GM19438 (cell line): Measurements from ENCODE around the gene LCP1.
"Not testable (repeated sequence)": the region's sequence is repeated elsewhere in the genome, so short reads cannot be mapped to it uniquely, and the experiment has no call there.

Experiments
- ATAC-seq: cut with Tn5 transposase; IDR thresholded peaks from one replicate; pipeline ENCODE4 v1.9.1; 2021; ENCODE audit warnings: low read depth; ENCODE audit not compliant: unreplicated experiment

LCP1 gene, protein sequence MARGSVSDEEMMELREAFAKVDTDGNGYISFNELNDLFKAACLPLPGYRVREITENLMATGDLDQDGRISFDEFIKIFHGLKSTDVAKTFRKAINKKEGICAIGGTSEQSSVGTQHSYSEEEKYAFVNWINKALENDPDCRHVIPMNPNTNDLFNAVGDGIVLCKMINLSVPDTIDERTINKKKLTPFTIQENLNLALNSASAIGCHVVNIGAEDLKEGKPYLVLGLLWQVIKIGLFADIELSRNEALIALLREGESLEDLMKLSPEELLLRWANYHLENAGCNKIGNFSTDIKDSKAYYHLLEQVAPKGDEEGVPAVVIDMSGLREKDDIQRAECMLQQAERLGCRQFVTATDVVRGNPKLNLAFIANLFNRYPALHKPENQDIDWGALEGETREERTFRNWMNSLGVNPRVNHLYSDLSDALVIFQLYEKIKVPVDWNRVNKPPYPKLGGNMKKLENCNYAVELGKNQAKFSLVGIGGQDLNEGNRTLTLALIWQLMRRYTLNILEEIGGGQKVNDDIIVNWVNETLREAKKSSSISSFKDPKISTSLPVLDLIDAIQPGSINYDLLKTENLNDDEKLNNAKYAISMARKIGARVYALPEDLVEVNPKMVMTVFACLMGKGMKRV

DNA sequence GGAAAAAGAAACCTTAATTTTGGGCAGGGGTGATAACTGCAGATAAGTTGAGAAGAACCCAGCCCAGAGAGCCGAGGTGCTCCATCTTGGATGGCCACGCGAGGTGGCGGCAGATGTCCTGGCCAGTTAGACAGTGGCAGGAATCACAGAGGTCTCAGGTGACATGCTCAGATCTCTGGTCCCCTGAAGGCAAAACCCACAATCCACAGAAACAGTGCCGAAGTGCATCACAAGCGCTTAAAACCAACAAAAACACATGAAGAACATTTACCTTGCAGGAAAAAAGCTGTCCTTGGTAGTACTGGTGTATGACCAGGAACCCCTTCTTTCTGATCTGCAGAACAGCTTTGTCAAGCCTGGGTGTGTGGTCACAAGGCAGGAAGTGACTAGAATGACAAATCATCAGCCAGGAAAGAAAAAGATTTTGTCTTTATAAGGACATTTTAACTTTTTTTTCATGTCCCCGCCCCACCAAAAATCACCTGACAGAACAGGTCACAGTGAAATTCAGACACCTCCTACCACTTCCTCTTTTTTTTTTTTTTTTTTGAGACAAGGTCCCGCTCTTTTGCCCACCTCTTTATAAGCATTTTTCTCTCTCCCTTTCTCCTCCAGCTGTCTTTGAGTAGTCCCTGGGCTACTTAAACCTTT, at the start of gene LCP1:
Gene LCP1 (minus strand): TSS at position 338 of the 651 bp plus-strand sequence. CDS start 22,515 bp downstream, outside the sequence.
- ATAC-seq = peak; percentile 58

DNA sequence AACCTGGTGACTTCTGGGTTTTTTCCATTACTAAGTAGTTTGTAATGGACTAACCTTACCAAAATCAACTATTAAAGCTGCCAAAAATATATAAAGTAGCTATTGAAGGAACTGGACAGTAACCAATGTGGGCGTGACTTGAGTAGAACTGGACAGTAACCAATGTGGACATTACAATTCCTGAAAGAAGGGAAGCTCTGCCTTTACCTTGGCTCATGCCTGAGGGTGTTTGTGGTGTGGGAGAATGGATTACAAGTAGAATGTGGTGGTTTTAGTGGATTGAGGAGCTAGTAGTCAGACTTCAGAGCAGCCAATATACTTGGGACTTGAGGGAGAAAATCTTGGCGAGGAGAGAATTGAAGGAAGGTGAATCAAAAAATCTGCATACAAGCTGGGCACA, 47.3 kb upstream of the LCP1 start:
- no peak for ATAC-seq

DNA sequence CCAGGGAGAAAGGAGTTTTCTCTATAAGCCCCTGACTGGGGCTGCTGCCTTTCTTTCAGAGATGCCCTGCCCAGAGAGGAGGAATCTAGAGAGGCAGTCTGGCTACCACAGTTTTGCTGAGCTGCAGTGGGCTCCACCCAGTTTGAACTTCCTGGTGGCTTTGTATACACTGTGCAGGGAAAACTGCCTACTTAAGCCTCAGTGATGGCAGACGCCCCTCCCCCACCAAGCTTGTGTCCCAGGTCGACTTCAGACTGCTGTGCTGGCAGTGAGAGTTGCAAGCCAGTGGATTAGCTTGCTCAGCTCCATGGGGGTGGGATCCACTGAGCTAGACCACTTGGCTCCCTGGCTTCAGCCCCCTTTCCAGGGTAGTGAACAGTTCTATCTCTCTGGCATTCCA, 38.3 kb upstream of the LCP1 start:
- ATAC-seq = not testable (repeated sequence)

DNA sequence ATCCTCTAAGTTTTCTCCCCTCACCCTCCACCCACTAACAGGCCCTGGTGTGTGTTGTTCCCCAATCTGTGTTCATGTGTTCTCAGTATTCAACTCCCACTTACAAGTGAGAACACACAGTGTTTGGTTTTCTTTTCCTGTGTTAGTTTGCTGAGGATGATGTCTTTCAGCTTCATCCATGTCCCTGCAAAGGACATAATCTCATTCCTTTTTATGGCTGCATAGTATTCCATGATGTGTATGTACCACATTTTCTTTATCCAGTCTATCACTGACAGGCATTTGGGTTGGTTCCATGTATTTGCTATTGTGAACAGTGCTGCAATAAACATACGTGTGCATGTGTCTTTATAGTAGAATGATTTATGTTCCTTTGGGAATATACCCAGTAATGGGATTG, 32.8 kb upstream of the LCP1 start:
- ATAC-seq = not testable (repeated sequence)

DNA sequence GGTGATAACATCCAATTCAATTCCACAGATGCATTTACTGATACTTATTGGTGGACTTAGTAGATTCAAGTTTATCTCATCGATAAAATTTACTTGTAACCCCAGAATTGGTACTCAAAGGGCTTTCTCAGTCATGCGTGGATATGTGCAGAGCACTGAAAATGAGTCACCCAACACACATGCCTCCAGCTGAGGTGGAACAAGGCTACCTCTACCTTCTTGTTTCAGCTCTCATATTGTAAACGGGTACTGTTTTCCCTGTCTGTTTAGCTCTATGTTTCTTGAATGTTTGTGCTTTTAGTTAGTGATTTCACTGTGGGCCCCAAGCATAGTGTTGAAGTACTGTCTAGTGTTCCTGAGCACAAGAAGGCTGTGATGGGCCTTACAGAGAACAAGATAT, 31.3 kb upstream of the LCP1 start:
- no peak for ATAC-seq

DNA sequence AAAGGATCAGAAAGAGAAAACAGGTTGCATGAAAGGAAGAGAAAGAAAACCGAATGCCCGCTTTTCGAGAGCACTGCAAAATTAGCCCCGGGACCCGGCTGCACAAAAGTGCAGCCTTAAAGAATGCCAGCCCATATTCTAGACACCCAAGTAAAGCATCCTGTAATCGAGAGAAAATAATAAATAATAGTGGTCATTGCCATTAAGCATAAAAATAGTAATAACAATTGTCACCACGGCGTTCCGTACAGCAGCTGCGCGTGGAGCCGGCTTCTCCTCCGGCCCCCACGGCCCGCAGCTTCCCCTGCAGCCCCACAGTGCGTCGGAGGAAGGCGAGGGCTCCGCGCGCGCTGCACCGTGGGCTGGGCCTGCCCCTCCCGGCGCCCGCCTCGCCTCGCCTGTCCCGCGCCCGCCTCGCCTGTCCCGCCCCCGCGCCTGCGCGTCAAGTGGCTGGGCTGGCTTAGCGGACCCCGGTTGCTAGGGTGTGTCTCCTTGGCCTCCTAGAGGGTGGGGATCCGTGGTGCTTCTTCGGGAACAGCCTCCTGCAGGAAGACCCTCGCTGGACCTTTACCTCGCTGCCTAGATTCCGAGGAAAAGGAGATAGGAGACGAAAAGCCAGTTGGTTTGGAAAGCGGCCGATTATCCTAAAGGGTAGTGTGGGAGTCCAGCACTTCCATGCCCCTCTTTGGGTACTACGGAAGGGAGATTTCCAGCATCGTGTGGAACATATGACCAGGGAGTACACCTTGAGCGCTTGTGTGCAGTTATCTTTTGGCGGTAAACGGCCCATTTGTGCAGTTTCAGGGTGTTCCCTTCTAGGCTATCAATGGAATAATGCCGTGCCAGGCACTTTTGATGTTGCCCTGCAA, 29.7 kb upstream of the LCP1 start, which contains the start of gene LRRC63:
Gene LRRC63 (plus strand): TSS at position 446 of the 869 bp plus-strand sequence. CDS start 1,107 bp downstream, outside the sequence.
- peak; percentile 95 for ATAC-seq

DNA sequence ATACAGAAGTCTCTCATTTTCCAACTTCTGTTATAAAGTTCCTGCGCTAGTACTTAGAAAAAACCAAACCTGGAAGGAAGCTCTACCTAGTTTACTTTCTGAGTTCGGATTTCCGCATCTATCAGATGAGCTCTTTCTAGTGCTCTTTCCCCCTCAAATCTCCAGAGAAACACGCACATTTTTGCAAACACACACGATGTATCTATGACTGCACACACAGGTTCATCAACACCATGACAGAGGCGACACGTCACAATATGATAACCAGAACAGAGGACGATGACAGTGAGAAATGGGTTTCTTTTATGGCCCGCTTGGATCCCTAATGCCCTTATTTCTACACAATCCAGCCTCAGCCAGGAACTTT, 29.1 kb upstream of the LCP1 start:
- ATAC-seq = peak; percentile 22

DNA sequence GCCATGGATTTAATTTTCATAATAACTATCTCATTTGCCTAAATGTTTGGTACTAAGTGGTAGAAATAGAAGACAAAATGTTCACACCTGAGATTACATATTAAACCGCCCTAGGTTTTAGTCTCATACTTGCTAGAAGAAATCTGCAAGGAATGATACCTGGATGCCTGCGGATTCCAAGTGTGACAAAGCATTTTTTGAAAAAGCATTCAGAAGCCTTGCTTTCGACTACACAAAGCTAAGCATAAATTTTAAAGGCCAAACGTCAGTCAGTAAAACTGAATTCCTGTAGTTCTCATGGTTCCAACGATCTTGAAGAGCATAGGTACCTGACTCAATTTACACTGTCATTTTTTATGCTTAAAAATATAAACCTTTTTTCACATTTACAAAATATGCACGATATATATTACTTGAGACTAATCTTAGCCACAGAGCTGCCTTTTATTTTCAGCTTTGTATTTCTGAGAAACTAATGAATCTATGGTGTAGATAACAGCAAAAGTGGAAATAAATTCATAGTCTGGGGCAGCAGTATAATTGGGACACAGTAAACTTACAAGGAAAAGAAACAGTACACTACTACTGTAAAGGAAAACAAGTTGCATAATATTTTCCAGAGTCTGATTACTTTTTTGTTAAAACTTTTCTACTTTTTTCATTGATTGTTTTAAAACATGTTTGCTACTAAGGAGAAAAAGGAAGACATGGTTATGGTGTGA, 28.5 kb upstream of the LCP1 start:
- ATAC-seq = no peak

DNA sequence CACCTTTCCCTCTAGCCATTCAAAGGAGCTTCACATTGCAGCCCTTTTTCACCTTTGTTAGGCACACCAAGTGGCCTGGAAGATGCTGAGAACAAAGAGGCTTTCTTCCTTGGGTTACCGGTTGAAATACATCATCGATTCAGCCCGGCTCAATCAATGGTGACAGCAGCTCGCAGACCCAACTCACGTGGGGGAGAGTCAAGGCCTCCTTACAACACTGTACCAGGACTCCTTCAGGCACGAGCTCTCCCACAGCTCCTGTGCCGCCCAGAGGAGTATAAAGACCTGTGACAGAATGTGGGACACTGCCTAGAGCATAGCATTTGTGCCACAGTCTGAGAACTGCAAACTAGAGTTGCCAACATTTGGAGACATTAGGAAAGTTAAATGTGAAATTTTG, 25.9 kb upstream of the LCP1 start:
- no peak for ATAC-seq

DNA sequence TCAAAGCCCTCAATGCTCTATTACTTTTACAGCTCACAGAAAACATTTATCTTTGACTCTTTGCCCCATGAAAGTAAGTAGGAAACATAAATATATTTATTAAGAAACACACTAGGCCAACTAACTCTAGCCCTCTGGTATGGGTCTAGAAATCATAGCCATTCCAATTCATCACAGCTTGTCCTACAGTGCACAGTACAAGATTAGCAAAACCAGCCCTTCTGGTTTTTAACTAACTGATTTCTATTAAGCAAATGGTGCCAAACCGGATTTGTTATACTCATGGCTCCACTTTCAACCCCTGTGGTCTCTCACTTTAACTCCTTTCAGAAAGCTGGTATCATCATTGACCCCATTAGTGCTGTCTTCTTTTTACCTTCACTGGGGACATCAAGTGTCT, 24.2 kb upstream of the LCP1 start:
- ATAC-seq = no peak

DNA sequence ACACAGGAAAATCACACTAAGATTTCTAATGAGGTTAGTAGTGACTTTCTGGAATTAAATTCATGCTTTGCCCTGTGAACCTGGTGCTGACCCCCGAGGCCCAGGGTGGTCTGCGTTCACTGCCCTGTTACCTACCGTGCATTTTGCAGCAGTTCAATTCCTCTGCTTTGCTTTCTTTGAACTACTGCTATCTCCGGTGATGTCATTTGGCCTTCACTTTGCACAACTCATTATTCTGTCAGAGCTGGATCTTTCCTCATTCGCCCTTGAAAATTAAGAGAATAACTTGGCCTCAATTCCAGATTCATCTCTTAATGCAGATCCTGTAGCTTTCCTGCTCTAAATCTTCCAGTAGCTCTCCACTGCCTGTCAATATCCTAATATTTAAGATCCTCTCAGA, 21.0 kb upstream of the LCP1 start:
- ATAC-seq = no peak

DNA sequence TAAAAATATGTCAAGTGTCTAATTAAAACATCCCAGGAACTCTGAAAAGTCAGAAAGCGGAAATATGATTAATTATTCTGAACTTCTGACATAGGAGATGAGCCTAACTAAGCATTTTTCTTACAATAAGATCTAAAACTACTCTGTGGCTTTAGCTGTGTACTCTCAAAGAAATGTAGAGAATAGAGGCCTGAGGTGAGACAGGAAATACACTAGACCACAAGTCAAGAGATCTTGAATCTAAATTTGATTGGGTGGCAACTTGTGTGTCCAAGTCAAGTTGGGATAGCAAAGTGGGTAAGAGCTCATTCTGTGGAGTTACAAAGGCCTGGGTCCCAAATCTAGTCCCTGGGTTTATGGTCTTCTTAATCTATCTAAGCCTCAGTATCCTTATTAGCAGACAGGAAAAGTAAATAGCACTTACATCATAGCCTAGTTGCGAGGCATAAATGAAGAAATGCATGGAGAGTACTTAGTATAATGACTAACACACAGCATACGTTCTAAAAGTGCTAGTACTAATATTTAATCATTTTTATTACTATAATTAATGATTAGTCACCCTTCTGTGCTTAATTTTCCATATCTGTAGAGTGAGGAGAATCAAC, 20.3 kb upstream of the LCP1 start:
- no peak for ATAC-seq

DNA sequence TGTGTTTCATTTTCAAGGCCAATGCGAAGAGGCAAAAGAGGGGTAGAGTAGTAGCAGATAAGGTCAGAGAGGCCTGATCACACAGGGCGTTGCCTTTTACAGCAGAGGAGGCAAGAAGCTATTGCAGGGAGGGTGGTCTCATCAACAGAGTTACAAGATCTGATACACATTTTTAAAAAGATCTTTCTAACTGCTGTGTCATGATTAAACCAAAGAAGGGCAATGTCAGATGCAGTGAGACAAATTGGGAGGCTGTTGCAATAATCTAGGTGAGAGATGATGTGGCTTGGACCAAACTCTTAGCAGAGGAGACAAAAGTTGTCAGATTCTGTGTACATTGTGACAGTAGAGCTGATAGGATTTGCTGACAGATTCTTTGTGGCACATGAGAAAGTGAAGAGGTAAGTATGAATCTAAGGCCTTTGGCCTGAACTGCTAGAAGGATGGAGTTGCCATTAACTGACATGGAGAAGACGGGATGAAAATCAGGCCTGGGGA, 16.8 kb upstream of the LCP1 start:
- ATAC-seq = no peak

DNA sequence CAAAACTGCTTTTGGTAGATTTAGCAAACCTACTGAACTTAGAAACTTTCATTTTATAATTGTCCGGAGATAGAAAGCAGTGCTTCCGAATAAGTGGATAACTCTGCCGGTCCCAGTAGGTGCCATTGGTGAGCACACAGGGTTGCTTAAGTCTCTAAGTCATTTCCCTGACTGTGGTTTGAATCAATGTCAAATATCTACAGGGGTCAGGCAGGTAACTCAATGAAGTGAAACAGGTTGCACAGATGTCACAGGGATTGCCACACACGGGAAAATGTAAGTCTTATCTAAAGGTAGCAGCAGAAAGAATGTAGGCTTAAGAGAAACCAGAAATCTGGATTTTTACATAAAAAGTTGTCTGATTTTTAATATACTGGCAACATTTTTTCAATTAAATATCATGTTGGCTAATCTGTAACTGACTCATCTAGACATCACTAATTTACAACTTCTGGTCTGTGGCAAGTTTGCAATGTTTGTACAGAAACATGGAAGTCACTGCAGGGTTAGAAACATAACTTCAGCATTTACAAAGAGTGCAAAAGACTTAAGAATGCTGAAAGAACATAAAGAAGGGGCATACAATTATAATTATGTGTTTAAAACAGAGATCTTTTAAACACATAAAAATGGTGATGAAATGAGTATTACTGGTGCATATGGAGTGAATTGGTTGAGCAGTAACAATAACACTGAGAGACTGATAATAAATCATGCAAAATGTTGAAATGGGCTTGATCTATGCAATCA, 15.5 kb upstream of the LCP1 start:
- ATAC-seq = no peak

DNA sequence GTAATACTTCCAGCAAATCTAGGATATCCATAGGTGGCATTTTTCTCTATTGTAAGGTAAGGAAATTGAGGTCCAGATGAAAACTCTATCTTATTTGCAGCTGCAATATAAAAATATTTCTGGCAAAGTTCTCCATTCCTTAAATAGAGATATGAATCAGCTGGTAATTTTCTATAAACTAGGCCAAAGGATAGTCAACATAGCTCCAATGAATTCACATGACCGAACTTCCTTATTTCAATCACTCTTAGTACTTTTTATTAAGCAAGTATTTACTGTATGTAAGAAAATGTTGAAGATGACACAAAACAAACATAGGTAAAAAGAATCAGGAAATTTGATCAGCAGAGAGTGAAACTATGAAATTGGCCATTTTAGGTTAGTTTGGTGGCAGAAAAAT, 13.0 kb upstream of the LCP1 start:
- no peak for ATAC-seq

DNA sequence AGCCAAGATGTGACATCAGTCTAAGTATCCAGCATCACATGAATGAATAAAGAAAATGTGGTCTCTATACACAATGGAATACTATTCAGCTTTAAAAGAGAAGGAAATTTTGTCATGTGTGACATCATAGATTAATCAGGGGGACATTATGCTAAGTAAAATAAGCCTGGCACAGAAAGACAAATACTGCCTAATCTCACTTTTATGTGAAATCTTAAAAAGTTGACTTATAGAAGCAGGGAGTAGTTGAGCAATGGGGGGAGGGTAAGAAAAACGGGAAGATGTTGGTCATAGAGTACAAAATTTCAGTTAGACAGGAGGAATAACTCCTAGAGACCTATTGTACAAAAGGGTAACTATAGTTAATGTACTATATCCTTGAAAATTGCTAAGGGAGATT, 10.4 kb upstream of the LCP1 start:
- no peak for ATAC-seq

DNA sequence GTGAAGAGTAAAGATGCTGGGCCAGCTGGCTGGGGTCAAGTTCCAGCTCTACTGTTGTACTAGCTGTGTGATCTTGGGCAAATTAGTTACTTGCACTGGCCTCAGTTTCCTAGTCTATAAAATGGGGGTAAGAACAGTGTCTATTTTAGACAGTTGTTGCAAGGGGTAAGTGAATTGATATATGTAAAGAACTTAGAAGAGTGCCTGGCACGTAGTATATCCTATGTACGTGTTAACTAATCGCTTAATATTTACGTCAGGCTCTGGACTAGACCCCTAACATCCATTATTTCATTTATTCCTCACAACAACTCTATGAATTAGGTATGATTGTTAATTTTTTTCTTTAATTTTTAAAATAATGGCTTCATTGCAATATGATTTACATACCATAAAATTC, 3.7 kb upstream of the LCP1 start:
- ATAC-seq = no peak

DNA sequence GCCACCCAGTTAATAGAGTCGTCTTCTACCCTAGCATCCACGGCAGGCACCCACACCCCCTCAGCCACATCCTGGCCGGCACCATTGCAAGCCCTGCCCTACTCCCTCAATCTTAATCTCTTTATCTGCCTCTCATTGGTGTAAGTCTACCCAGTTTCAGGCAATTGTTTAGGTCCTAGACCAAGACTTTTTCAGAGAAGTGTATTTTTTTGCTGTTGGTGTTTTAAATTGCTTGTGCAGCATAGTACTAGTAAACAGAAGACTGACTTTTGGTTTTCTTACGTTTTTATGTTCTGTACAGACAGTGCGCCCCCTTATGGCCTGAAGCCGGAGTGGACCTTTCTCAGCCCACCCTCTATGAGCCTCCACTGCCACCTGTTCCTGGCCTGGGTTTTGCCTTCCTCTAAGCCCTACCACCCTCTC, 2.3 kb upstream of the LCP1 start:
- peak; percentile 34 for ATAC-seq
